CD14-positive monocyte (primary cell): Measurements from ENCODE around the gene DNAJB11. TPM values are rescaled to one million over a fixed set of nuclear protein-coding genes. Genes with fewer than 3 reads are reported as not detected.

ENCODE experiments used
- DNase-seq, 3 donors: peaks; one replicate each; pipeline ENCODE4 v3.0.0-alpha.2; 2011 to 2022
- H2AFZ ChIP-seq: 2 replicates; pipeline ENCODE4 v1.6.0; 2012; ENCODE audit warnings: mild to moderate bottlenecking, low read depth, low read length, inconsistent platforms; ENCODE audit not compliant: insufficient read depth, poor library complexity, severe bottlenecking
- H3K27ac ChIP-seq, 2 donors: 1 replicate in 1 of 2; 2 replicates in 1 of 2; pipeline ENCODE4 v1.5.1; 2012 to 2013; ENCODE audit warnings: low read length in 2 of 2, control low read depth in 1 of 2, inconsistent platforms in 1 of 2, low read depth in 1 of 2, mild to moderate bottlenecking in 1 of 2
- H3K27me3 ChIP-seq, 2 donors: one replicate each; pipeline versions ENCODE4 v1.6.0 to v1.6.1; 2011 to 2013; ENCODE audit warnings: low read length in 2 of 2; ENCODE audit not compliant: control insufficient read depth in 2 of 2, insufficient read depth in 2 of 2
- H3K36me3 ChIP-seq, 2 donors: replicated peaks in 1 of 2; 1 replicate in 1 of 2; 2 replicates in 1 of 2; pipeline versions ENCODE4 v1.5.1 to v1.6.1; 2012 to 2013; ENCODE audit warnings: low read length in 2 of 2, control low read depth in 1 of 2, inconsistent platforms in 1 of 2, mild to moderate bottlenecking in 1 of 2; ENCODE audit not compliant: insufficient read depth in 2 of 2, control insufficient read depth in 1 of 2
- H3K4me1 ChIP-seq, 2 donors: 1 replicate in 1 of 2; 2 replicates in 1 of 2; pipeline versions ENCODE4 v1.5.1 to v1.6.1; 2012 to 2013; ENCODE audit warnings: low read length in 2 of 2, control low read depth in 1 of 2, inconsistent platforms in 1 of 2, mild to moderate bottlenecking in 1 of 2, moderate library complexity in 1 of 2; ENCODE audit not compliant: insufficient read depth in 2 of 2, control insufficient read depth in 1 of 2
- H3K4me2 ChIP-seq: replicated peaks from 2 replicates; pipeline ENCODE3; 2012; ENCODE audit warnings: low read length, moderate library complexity, mild to moderate bottlenecking; ENCODE audit not compliant: poor library complexity, severe bottlenecking; ENCODE audit errors: extremely low read depth
- H3K4me3 ChIP-seq, 3 experiments: fragments of 200-600 bp in 1 of 3; sonication (generic) in 1 of 3; replicated peaks in 1 of 3; 1 replicate in 2 of 3; 2 replicates in 1 of 3; pipeline ENCODE4 v1.5.1; 2011 to 2013; ENCODE audit warnings: low read length in 3 of 3, mild to moderate bottlenecking in 3 of 3, control low read depth in 2 of 3, low read depth in 2 of 3, inconsistent platforms in 1 of 3, moderate library complexity in 1 of 3
- H3K79me2 ChIP-seq: 2 replicates; pipeline ENCODE4 v1.6.0; 2012; ENCODE audit warnings: mild to moderate bottlenecking, control low read depth, inconsistent platforms, low read length, moderate library complexity; ENCODE audit not compliant: insufficient read depth
- H3K9ac ChIP-seq: 2 replicates; pipeline ENCODE4 v1.6.0; 2017; ENCODE audit warnings: low read length, mild to moderate bottlenecking; ENCODE audit not compliant: insufficient read depth, poor library complexity, severe bottlenecking
- H3K9me3 ChIP-seq, 2 donors: replicated peaks in 1 of 2; 1 replicate in 1 of 2; 2 replicates in 1 of 2; pipeline versions ENCODE4 v1.5.1 to v1.6.1; 2012 to 2013; ENCODE audit warnings: low read length in 2 of 2, control low read depth in 1 of 2; ENCODE audit not compliant: control insufficient read depth in 1 of 2, insufficient read depth in 1 of 2
- H4K20me1 ChIP-seq: 2 replicates; pipeline ENCODE4 v1.6.0; 2012; ENCODE audit warnings: mild to moderate bottlenecking, low read length, control low read depth, moderate library complexity; ENCODE audit not compliant: insufficient read depth
- H3K27ac Mint-ChIP-seq, 7 donors: one replicate each; pipeline ENCODE4 v1.8.0; 2020; ENCODE audit warnings: mild to moderate bottlenecking in 7 of 7, mixed read lengths in 7 of 7, moderate library complexity in 6 of 7, inconsistent platforms in 2 of 7
- H3K27me3 Mint-ChIP-seq, 3 donors: one replicate each; pipeline ENCODE4 v1.8.0; 2021 to 2022; ENCODE audit warnings: low read depth in 3 of 3, mild to moderate bottlenecking in 3 of 3, mixed read lengths in 3 of 3, moderate library complexity in 3 of 3, inconsistent platforms in 1 of 3
- H3K36me3 Mint-ChIP-seq, 2 donors: one replicate each; pipeline ENCODE4 v1.8.0; 2020; ENCODE audit warnings: mixed read lengths in 2 of 2, inconsistent platforms in 1 of 2, mild to moderate bottlenecking in 1 of 2
- H3K4me1 Mint-ChIP-seq: one replicate; pipeline ENCODE4 v1.8.0; 2020; ENCODE audit warnings: mild to moderate bottlenecking, mixed read lengths
- H3K4me3 Mint-ChIP-seq, 2 donors: one replicate each; pipeline ENCODE4 v1.8.0; 2020; ENCODE audit warnings: mild to moderate bottlenecking in 2 of 2, mixed read lengths in 2 of 2, moderate library complexity in 1 of 2
- H3K9me3 Mint-ChIP-seq, 7 donors: one replicate each; pipeline ENCODE4 v1.8.0; 2020 to 2022; ENCODE audit warnings: mixed read lengths in 7 of 7, mild to moderate bottlenecking in 6 of 7, moderate library complexity in 6 of 7, inconsistent platforms in 2 of 7
- WGBS: methylation state at CpG from one replicate; pipeline ENCODE4 v1.1.5; 2013; ENCODE audit warnings: missing lambda C conversion rate; ENCODE audit not compliant: insufficient coverage; 5-methylcytosine and 5-hydroxymethylcytosine counted together
- intact Hi-C, 2 donors: fragments of 100-400 bp; cut with micrococcal nuclease; formaldehyde crosslinking; loops; one replicate each; pipeline versions ENCODE4 v1.15.0 to v1.15.1; 2023
- polyA plus RNA-seq, 3 donors: library from polyadenylated mRNA; depleted of rRNA in 1 of 3; unstranded in 2 of 3; stranded (reverse) in 1 of 3; fragments of 300-500 nt in 2 of 3; fragments of >200 nt in 1 of 3; fragmentation: Illumina TruSeq in 2 of 3; gene quantifications; 1 replicate in 2 of 3; 2 replicates in 1 of 3; pipeline ENCODE4 v1.2.3, GENCODE V29; 2012 to 2021
- TF ChIP-seq, protein P1 (sequence below): fragments of 200-600 bp; IDR thresholded peaks from one replicate; pipeline ENCODE4 v1.8.0; 2022; ENCODE audit warnings: antibody characterized with exemption, mild to moderate bottlenecking

DNAJB11 gene
- polyA plus RNA-seq, 3 donors: 32.5 to 45.8 (median 44.6) TPM

DNA sequence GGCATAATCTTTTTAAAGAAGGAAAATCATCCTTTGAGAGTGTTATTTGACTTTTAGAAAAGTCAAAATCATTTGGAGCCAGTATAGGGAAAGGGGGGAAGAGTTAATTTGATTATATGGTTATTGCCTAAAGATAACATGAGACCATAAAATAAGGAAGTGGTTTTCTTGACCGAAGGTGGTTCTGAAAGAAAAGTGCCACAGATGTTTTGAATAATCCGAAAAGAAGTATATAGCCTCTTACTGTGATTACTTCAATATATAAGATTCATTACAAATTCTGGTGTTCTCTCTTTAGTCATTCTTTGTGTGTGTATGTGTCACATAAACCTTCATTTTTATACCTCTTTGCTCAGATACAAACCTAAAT, 1.1 kb downstream of the DNAJB11 start:
- Histone ChIP-seq H3K79me2 (peaks cover 59% of the 10 kb centered on the region), H4K20me1 (no peaks in the 10 kb centered on the region), H3K27ac (peak overlapping the region in 1 of 2 donors; percentile 94), H3K27me3 (no peaks in the 10 kb centered on the region), H3K4me2 (peak overlapping the region; percentile 99), H3K9ac (peak overlapping the region; percentile 99), H3K9me3 (no peaks in the 10 kb centered on the region), H3K4me3 (peak overlapping the region; percentile 78 to 96 (median 88)), H2AFZ (no peak overlapping the region), H3K36me3 (peaks cover 34 to 45% of the 10 kb centered on the region in 2 donors), H3K4me1 (peaks cover 23 to 32% of the 10 kb centered on the region in 2 donors)
- Mint-ChIP-seq H3K36me3 (peaks cover 36 to 45% of the 10 kb centered on the region in 2 donors), H3K9me3 (no peaks in the 10 kb centered on the region), H3K4me3 (peak overlapping the region; percentile 96 to 97), H3K27me3 (no peaks in the 10 kb centered on the region), H3K4me1 (peaks cover 28% of the 10 kb centered on the region), H3K27ac (peak overlapping the region; percentile 92 to 99 (median 97))
- intact Hi-C loops: loop anchor here in 1 of 2 donors (10.0 kb wide), 1 partner anchor 213 kb away; the partner anchor contains the start of gene EIF4A2
- TF ChIP-seq, protein P1, sequence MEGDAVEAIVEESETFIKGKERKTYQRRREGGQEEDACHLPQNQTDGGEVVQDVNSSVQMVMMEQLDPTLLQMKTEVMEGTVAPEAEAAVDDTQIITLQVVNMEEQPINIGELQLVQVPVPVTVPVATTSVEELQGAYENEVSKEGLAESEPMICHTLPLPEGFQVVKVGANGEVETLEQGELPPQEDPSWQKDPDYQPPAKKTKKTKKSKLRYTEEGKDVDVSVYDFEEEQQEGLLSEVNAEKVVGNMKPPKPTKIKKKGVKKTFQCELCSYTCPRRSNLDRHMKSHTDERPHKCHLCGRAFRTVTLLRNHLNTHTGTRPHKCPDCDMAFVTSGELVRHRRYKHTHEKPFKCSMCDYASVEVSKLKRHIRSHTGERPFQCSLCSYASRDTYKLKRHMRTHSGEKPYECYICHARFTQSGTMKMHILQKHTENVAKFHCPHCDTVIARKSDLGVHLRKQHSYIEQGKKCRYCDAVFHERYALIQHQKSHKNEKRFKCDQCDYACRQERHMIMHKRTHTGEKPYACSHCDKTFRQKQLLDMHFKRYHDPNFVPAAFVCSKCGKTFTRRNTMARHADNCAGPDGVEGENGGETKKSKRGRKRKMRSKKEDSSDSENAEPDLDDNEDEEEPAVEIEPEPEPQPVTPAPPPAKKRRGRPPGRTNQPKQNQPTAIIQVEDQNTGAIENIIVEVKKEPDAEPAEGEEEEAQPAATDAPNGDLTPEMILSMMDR: no peak
- no CpG with 5 or more reads among the region's 2 CpGs for WGBS
- DNase-seq: peak in 1 of 3 donors; percentile 10

DNA sequence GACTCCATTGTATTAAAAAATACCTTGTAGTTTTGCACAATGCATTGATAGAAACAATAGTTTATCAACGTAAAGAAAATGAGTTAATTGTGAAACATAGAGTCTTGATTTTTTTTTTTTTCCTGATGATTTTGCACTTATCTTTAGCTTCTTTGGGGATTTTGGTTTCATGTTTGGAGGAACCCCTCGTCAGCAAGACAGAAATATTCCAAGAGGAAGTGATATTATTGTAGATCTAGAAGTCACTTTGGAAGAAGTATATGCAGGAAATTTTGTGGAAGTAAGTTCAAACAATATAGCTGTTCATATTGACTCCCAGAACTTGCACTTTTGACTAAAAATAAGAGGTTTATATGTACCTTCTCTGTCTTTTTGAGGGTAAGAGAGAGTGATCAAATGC, 7.0 kb downstream of the DNAJB11 start:
- H3K79me2 ChIP-seq: peaks cover 21% of the 10 kb centered on the region
- Mint-ChIP-seq H3K27ac (no peak overlapping the region), H3K36me3 (peaks cover 79 to 93% of the 10 kb centered on the region in 2 donors), H3K4me1 (peaks cover 1% of the 10 kb centered on the region), H3K4me3 (no peak overlapping the region), H3K9me3 (no peaks in the 10 kb centered on the region), H3K27me3 (no peaks in the 10 kb centered on the region)
- no peak overlapping the region for H3K4me3 ChIP-seq
- H4K20me1 ChIP-seq: no peaks in the 10 kb centered on the region
- H2AFZ ChIP-seq: no peak overlapping the region
- intact Hi-C loops: loop anchor here in 1 of 2 donors (10.0 kb wide), 1 partner anchor 207 kb away; the partner anchor contains the start of gene EIF4A2
- H3K27ac ChIP-seq: no peak overlapping the region
- no peaks in the 10 kb centered on the region for H3K9me3 ChIP-seq
- no peaks in the 10 kb centered on the region for H3K4me1 ChIP-seq
- TF ChIP-seq, protein P1: no peak
- no peak overlapping the region for H3K9ac ChIP-seq
- DNase-seq: no peak
- H3K27me3 ChIP-seq: no peaks in the 10 kb centered on the region
- H3K4me2 ChIP-seq: no peak overlapping the region
- H3K36me3 ChIP-seq: peaks cover 84 to 100% of the 10 kb centered on the region in 2 donors
- WGBS: no CpG with 5 or more reads among the region's 2 CpGs
